ENCODE measurements around the gene FGL2.
A peak's percentile ranks its signal among the peaks of the same experiment; 100 is the strongest.
"Not testable (repeated sequence)": the region's sequence is repeated elsewhere in the genome, so short reads cannot be mapped to it uniquely, and the experiment has no call there.

Gene FGL2

DNA sequence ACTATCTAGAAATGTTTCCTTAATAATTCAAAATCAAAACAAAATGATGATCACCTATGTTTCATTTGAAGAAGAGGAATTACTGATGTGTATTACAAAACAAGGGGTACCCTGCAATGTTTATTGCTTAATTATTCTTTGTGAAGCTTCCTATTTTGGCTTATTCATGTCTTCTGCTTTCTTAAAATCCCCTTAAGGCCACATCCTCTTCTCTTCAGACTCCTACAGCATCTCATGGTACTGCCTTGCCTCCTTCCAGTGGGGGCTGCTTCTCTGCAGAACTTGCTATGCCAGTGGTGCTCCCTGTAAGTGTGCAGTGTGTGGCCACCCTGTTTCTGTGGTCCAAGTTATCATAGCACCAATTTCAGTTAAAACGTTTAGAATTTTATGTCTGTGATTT is 42.2 kb downstream of the FGL2 start:
- peak; percentile 43 for DNase-seq (ENCODE audit: low read depth, low spot score)
- TF ChIP-seq, protein P1, sequence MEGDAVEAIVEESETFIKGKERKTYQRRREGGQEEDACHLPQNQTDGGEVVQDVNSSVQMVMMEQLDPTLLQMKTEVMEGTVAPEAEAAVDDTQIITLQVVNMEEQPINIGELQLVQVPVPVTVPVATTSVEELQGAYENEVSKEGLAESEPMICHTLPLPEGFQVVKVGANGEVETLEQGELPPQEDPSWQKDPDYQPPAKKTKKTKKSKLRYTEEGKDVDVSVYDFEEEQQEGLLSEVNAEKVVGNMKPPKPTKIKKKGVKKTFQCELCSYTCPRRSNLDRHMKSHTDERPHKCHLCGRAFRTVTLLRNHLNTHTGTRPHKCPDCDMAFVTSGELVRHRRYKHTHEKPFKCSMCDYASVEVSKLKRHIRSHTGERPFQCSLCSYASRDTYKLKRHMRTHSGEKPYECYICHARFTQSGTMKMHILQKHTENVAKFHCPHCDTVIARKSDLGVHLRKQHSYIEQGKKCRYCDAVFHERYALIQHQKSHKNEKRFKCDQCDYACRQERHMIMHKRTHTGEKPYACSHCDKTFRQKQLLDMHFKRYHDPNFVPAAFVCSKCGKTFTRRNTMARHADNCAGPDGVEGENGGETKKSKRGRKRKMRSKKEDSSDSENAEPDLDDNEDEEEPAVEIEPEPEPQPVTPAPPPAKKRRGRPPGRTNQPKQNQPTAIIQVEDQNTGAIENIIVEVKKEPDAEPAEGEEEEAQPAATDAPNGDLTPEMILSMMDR (IDR thresholded peaks at IDR 0.05; ENCODE audit: low read depth, low read length), result no peak
- no peak overlapping the region for H3K4me3 ChIP-seq (ENCODE audit: low read depth, low read length)
- in situ Hi-C loops (cut with HindIII; ENCODE audit: low sequenced_read_pairs), result no loop called here

GRCh38 chr7:77157034-77157433 is 42.6 kb downstream of the FGL2 start:
- H3K4me3 ChIP-seq (ENCODE audit: low read depth, low read length); DNase-seq (ENCODE audit: low read depth, low spot score); in situ Hi-C loops (cut with HindIII; ENCODE audit: low sequenced_read_pairs): not testable (repeated sequence)

GRCh38 chr7:77155601-77156377 is 43.8 kb downstream of the FGL2 start:
- in situ Hi-C loops (cut with HindIII; ENCODE audit: low sequenced_read_pairs); H3K4me3 ChIP-seq (ENCODE audit: low read depth, low read length); DNase-seq (ENCODE audit: low read depth, low spot score): not testable (repeated sequence)

DNA sequence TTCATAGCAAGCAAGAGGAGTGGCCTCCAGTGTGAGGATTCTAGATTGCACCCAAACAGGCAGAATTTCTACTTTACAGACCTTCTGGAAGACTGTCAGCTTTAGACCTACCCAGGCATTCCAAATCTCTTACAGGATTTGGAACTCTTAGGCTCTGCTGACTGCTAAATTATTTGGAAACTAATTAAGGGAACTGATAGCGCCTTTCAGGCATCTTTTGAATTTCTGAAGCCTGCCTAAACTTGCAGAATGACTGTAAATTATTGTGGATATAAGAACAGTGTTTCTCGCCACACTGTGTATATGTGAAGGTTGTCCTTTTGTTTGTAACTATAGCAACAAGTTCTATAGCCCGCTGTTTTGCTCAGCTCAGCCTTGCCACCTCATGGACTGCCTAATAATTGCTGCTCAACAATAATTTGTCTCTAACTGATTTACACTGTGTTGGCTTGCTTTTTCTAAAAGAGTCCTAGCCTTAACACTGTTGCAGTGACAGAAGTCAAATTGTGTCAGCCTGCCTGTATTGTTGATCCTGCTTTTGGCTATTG is 44.6 kb downstream of the FGL2 start:
- DNase-seq (ENCODE audit: low read depth, low spot score); in situ Hi-C loops (cut with HindIII; ENCODE audit: low sequenced_read_pairs); H3K4me3 ChIP-seq (ENCODE audit: low read depth, low read length): not testable (repeated sequence)

DNA sequence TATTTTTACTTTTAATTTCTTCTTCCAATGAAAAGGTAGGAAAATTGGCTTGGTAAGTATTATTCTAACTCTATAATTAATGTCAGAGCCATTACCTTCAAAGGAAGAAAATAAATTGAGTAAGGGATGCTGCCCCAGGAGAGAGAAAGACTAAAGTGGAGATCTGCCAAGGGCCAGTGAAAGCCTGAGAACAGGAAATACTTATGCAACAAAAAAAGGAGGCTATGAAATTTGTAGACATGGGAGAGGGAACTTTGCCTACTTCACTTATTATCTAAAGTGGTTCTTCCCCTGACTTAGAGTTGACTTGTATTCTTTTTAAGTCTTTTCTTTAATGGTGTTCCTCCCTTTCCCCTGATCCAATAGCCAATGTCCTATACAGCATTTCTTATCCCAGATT is 47.4 kb downstream of the FGL2 start:
- H3K4me3 ChIP-seq (ENCODE audit: low read depth, low read length); in situ Hi-C loops (cut with HindIII; ENCODE audit: low sequenced_read_pairs): not testable (repeated sequence)
- peak; percentile 32 for DNase-seq (ENCODE audit: low read depth, low spot score)

Data from astrocyte of the spinal cord (primary cell).